Activated T-cell treated with anti-CD3 and anti-CD28 coated beads, Interleukin-2, amount 50 U/mL, for 72 hours (primary cell): ENCODE data around the gene CHD8. TPM values are rescaled to one million over a fixed set of nuclear protein-coding genes. Genes with fewer than 3 reads are reported as not detected.
"Not testable (repeated sequence)": the region's sequence is repeated elsewhere in the genome, so short reads cannot be mapped to it uniquely, and the experiment has no call there.

Experiments used
- ATAC-seq, 2 donors: fragments of 150-1000 bp; cut with Tn5 transposase; replicated peaks in 1 of 2; 2 replicates each; pipeline ENCODE4 v1.10.0; 2021; ENCODE audit warnings: moderate library complexity in 2 of 2, mild to moderate bottlenecking in 1 of 2
- DNase-seq, 2 donors: peaks; one replicate each; pipeline ENCODE4 v3.0.0; 2021 to 2022; ENCODE audit warnings: mixed read lengths in 1 of 2
- H3K27ac Mint-ChIP-seq: one replicate; pipeline ENCODE4 v1.8.0; 2022; ENCODE audit warnings: mild to moderate bottlenecking, moderate library complexity, mixed read lengths
- H3K27me3 Mint-ChIP-seq: one replicate; pipeline ENCODE4 v1.8.0; 2022; ENCODE audit warnings: low read depth, mixed read lengths
- H3K36me3 Mint-ChIP-seq, 2 donors: one replicate each; pipeline ENCODE4 v1.8.0; 2022; ENCODE audit warnings: mixed read lengths in 2 of 2, mild to moderate bottlenecking in 1 of 2; ENCODE audit not compliant: insufficient read depth in 2 of 2
- H3K4me1 Mint-ChIP-seq: one replicate; pipeline ENCODE4 v1.8.0; 2022; ENCODE audit warnings: low read depth, mixed read lengths
- H3K4me3 Mint-ChIP-seq, 2 donors: one replicate each; pipeline ENCODE4 v1.8.0; 2022; ENCODE audit warnings: mild to moderate bottlenecking in 2 of 2, mixed read lengths in 2 of 2, moderate library complexity in 2 of 2
- H3K9me3 Mint-ChIP-seq, 2 donors: one replicate each; pipeline ENCODE4 v1.8.0; 2022; ENCODE audit warnings: mixed read lengths in 2 of 2
- total RNA-seq, 2 donors: library from RNA; stranded (reverse); gene quantifications; one replicate each; pipeline ENCODE4 v1.2.3, GENCODE V29; 2022

Gene CHD8
- total RNA-seq, 2 donors from 2014 or later = 102 to 107 TPM

DNA sequence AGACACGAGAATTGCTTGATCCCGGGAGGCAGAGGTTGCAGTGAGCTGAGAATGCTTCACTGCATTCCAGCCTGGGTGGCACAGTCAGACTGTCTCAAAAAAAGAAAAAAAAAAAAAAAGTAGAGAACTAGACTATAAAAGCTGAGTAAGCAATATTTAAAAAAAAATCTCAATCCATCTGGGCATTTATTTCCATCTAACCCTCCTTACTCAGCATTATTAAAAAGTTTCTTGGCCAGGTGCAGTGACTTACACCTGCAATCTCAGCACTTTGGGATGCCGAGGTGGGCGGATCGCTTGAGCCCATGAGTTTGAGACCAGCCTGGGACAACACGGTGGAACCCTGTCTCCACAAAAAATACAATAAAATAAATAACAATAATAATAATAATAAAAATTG lies 76.6 kb downstream of the CHD8 start:
- H3K9me3 Mint-ChIP-seq = no peaks in the 10 kb centered on the region
- peaks cover 45% of the 10 kb centered on the region for H3K4me1 Mint-ChIP-seq
- DNase-seq (no peak), ATAC-seq (no peak)
- no peak overlapping the region for H3K4me3 Mint-ChIP-seq
- no peaks in the 10 kb centered on the region for H3K27me3 Mint-ChIP-seq
- H3K36me3 Mint-ChIP-seq = peaks cover 14 to 36% of the 10 kb centered on the region in 2 donors
- H3K27ac Mint-ChIP-seq = peak overlapping the region; percentile 38

DNA sequence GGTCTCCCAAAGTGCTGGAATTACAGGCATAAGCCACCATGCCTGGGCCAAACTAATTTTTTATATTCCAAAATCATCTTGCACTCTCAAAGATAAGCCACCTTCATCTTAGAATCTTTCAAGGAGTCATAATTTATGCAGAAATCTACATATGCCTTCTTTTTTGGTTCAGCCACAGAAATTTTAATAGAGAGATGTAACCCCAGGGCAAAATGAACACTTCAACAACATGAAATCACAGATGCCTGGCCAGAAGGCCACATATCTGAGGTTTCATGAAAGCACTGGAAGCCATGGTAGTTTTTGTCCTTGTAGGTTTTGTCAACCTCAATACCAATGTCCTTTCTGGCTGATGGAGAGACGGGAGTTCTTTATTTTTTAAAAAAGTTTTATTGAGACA lies 81.9 kb downstream of the CHD8 start:
- H3K27me3 Mint-ChIP-seq = no peaks in the 10 kb centered on the region
- no peaks in the 10 kb centered on the region for H3K9me3 Mint-ChIP-seq
- H3K36me3 Mint-ChIP-seq = peaks cover 10 to 38% of the 10 kb centered on the region in 2 donors
- ATAC-seq = no peak
- no peak overlapping the region for H3K4me3 Mint-ChIP-seq
- no peak overlapping the region for H3K27ac Mint-ChIP-seq
- no peak for DNase-seq
- H3K4me1 Mint-ChIP-seq = peaks cover 16% of the 10 kb centered on the region

DNA sequence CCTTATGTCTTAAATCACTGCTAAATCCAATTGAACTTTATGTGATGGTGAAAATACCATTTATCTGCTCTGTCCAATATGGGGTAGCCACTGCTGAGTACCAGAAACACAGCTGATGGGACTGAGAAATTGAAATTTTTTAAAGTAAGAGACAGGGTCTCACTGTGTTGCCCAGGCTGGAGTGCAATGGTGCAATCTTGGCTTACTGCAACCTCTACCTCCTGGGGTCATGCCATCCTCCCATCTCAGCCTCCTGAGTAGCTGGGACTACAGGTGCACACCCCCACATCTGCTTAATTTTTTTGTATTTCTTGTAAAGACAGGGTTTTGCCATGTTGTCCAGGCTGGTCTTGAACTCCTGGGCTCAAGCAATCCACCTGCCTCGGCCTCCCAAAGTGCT lies 83.1 kb downstream of the CHD8 start:
- ATAC-seq, H3K27ac Mint-ChIP-seq, H3K4me1 Mint-ChIP-seq, DNase-seq, H3K27me3 Mint-ChIP-seq, H3K4me3 Mint-ChIP-seq, H3K9me3 Mint-ChIP-seq: not testable (repeated sequence)
- H3K36me3 Mint-ChIP-seq = peaks cover 10 to 37% of the 10 kb centered on the region in 2 donors

DNA sequence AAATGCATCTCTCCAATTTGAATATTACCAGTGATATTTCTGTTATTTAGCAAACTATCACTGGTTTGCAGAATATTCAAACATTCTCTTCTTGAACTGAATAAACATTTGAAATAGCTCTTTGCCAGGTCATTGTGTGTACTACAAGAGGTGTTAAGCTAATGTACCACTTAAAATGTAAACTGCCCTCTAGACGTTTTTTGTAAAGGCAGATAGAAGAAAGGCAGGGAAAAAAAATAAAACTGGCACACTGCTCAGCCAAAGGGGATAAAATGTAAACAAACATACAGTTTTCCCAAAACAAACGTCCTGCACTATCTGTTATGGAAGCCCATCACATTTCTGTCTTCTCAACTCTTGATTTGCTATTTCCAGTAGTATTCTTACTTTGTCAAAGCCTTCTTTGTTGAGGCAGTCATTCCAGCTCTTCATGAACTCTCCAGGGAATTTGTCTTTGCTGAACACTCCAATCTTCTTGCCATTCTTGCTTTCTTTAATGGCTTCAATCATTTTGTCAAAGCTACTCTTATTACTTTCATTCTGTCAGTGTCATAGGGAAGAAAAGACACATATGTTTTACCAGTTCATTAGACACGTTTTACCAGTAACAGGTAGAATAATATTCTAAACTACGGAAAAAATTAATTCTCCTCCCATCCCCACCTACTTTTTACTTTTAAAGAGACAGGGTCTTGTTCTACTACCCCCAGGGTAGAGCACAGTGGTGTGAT lies 85.8 kb downstream of the CHD8 start:
- Mint-ChIP-seq H3K27me3 (no peaks in the 10 kb centered on the region), H3K27ac (no peak overlapping the region), H3K4me1 (peaks cover 7% of the 10 kb centered on the region), H3K4me3 (no peak overlapping the region), H3K9me3 (no peaks in the 10 kb centered on the region), H3K36me3 (peaks cover 10 to 40% of the 10 kb centered on the region in 2 donors)
- DNase-seq (no peak), ATAC-seq (no peak)

DNA sequence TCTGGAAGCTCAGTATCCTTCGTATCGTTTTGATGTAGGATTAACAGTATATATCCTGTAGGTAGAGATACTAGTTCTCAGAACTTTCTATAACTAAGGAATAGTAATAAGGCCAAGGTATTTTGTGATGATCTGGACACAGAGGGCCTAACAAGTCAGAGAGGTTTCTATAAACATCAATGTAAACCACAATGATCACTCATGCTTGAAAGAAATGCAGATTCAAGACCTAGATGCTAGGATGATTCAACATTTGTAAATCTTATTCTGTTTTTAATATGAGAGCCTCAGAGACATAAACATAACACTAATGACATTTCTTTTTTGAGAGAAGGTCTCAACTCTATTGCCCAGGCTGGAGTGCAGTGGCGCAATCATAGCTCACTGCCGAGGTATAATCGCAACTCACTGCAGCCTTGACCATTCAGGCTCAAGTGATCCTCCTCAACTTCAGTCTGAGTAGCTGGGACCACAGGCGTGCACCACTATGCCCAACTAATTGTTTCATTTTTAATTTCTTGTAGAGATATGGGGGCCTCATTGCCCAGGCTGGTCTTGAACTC lies 88.3 kb downstream of the CHD8 start:
- DNase-seq (no peak), ATAC-seq (no peak)
- H3K9me3 Mint-ChIP-seq = no peaks in the 10 kb centered on the region
- H3K36me3 Mint-ChIP-seq = peaks cover 11 to 51% of the 10 kb centered on the region in 2 donors
- H3K4me3 Mint-ChIP-seq = no peak overlapping the region
- H3K27me3 Mint-ChIP-seq = no peaks in the 10 kb centered on the region
- peak overlapping the region; percentile 7 for H3K27ac Mint-ChIP-seq
- H3K4me1 Mint-ChIP-seq = peaks cover 7% of the 10 kb centered on the region

DNA sequence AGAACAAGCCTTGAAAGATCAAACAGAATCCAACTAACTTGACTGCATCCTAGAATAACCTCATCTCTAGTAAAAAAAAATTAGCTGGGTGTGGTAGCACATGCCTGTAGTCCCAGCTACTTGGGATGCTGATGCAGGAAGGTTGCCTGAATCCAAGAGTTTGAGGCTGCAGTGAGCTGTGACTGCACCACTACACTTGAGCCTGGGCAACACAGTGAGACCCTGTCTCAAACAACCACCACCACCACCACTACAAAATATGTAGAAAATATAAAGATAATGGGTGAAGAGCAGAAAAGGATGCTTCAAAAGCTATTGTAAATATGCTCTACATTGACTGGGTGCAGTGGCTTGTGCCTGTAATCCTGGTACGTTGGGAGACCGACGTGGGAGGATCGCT lies 99.4 kb downstream of the CHD8 start:
- H3K4me3 Mint-ChIP-seq = no peak overlapping the region
- H3K4me1 Mint-ChIP-seq = no peaks in the 10 kb centered on the region
- no peaks in the 10 kb centered on the region for H3K9me3 Mint-ChIP-seq
- no peak for ATAC-seq
- DNase-seq = no peak
- peaks cover 22 to 69% of the 10 kb centered on the region in 2 donors for H3K36me3 Mint-ChIP-seq
- H3K27me3 Mint-ChIP-seq = no peaks in the 10 kb centered on the region
- peak overlapping the region; percentile 82 for H3K27ac Mint-ChIP-seq

DNA sequence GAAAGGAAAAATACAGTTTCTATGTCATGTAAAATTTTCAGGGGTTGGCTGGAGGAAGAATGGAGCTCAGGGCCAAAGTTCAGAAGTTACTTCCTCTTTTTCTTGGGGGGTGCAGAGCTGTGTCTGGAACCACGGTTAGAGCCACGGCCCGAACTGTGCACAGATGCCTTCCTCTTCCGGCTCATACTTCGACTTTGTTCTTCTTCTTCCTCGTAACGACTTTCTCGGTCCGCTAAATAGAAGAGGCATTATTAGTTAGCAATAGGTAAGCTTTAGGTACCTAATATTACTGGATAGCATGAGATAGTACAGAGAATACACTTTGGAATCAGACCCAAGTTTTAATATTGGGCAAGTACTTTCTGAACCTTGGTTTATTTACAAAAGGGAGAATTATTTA lies 103.3 kb downstream of the CHD8 start:
- no peaks in the 10 kb centered on the region for H3K27me3 Mint-ChIP-seq
- DNase-seq = no peak
- H3K4me1 Mint-ChIP-seq = no peaks in the 10 kb centered on the region
- H3K4me3 Mint-ChIP-seq = no peak overlapping the region
- ATAC-seq = no peak
- peak overlapping the region; percentile 62 for H3K27ac Mint-ChIP-seq
- no peaks in the 10 kb centered on the region for H3K9me3 Mint-ChIP-seq
- peaks cover 17 to 50% of the 10 kb centered on the region in 2 donors for H3K36me3 Mint-ChIP-seq

DNA sequence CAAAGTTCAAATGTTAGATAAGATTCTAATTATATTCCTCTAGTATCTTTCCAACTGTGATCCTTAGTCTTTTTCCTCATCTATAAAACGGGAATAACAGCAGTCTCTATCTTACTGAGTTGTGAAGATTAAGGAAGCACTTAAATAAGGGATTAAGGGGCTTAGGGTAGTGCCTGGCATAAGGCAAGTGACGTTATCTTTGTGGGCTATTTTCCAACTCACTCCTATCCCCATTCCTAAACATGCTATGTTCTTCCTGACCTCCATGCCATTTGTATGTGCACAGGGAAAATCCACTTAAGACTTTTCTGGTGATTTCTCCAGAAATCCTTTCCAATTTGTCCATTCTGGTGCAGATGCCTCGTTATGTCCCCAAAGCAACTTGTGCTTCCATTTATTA lies 105.4 kb downstream of the CHD8 start:
- peak overlapping the region; percentile 17 for H3K27ac Mint-ChIP-seq
- peaks cover 13 to 35% of the 10 kb centered on the region in 2 donors for H3K36me3 Mint-ChIP-seq
- no peaks in the 10 kb centered on the region for H3K4me1 Mint-ChIP-seq
- H3K4me3 Mint-ChIP-seq = no peak overlapping the region
- DNase-seq = no peak
- H3K9me3 Mint-ChIP-seq = no peaks in the 10 kb centered on the region
- H3K27me3 Mint-ChIP-seq = no peaks in the 10 kb centered on the region
- ATAC-seq = no peak

DNA sequence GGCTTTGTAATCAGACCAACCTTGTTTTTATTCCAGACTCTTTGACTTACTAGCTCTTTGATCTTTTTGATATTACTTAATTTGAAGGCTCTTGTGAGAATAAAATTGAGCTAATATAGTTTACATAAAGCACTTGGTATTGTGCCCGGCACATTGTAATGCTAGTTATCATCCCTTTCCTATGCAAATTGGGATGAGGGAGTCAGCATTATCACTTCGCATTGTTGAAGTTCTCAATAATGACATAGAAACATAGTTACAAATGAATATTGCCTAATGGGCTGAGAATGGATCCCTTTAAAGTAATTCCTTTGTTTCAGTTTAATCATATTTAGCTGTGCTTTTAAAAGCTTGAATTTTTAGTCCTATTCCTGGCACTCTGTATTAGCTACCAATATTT lies 108.7 kb downstream of the CHD8 start:
- no peaks in the 10 kb centered on the region for H3K27me3 Mint-ChIP-seq
- no peak for ATAC-seq
- no peak for DNase-seq

DNA sequence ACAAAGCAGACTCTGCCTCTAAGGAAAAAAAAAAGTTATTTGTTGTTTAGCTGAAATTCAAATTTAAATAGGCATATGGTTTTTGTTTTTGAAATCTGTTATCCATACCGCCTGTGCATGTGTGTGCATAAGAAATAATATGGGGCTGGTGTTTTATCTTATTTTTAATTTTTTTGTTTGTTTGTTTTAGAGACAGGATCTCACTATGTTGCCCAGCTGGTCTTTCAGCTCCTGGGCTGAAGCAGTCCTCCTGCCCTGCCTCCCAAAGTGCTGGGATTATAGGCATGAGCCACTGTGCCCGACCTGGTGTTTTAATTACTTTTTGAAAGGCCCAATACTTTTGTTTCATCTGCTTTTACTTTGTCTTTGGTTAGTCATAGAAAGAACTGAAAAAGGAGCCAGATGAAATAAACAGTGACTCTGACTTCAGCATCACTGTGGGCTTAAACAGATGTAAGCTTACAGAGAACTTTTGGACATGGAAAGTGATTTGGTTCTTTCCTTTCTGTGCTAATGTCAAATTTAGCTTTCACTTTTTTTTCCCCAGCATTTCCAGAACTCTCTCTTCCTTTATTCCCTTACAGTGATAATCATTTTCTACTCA lies 109.3 kb downstream of the CHD8 start:
- no peaks in the 10 kb centered on the region for H3K27me3 Mint-ChIP-seq
- no peak overlapping the region for H3K27ac Mint-ChIP-seq
- peak in 1 of 2 donors; percentile 26 for ATAC-seq
- no peak for DNase-seq
- no peaks in the 10 kb centered on the region for H3K9me3 Mint-ChIP-seq
- no peaks in the 10 kb centered on the region for H3K4me1 Mint-ChIP-seq
- peaks cover 0 to 3% of the 10 kb centered on the region in 2 donors for H3K36me3 Mint-ChIP-seq
- H3K4me3 Mint-ChIP-seq = no peak overlapping the region

More for the DNA sequence above, 108.7 kb downstream of the CHD8 start:
- Mint-ChIP-seq H3K4me3 (no peak overlapping the region), H3K9me3 (no peaks in the 10 kb centered on the region), H3K36me3 (peaks cover 2 to 8% of the 10 kb centered on the region in 2 donors), H3K27ac (no peak overlapping the region), H3K4me1 (no peaks in the 10 kb centered on the region)

DNA sequence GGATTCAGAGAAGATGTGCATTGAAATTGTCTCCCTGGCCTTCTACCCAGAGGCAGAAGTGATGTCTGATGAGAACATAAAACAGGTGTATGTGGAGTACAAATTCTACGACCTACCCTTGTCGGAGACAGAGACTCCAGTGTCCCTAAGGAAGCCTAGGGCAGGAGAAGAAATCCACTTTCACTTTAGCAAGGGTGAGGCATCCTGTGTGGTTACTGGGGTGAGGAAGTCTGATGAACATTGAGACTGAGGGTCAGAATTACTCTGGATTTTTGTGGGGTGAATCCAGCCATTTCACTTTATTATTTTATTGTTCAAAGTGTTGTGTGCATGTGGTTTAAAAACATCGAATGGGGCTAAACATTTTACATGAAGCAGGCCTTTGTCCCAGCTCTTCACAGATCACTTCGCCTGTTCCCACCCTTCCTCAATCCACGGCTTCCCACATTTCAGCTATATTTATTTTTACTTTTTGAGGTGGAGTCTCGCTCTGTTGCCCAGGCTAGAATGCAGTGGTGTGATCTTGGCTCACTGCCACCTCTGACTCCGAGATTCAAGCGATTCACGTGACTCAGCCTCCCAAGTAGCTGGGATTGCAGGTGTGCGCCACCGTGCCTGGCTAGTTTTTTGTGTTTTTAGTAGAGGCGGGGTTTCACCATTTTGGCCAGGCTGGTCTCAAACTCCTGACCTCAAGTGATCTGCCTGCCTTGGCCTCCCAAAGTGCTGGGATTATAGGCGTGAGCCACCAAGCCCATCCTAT lies 112.7 kb downstream of the CHD8 start:
- Mint-ChIP-seq H3K36me3 (no peaks in the 10 kb centered on the region), H3K4me3 (no peak overlapping the region), H3K4me1 (no peaks in the 10 kb centered on the region), H3K9me3 (no peaks in the 10 kb centered on the region), H3K27ac (no peak overlapping the region), H3K27me3 (no peaks in the 10 kb centered on the region)
- ATAC-seq (no peak), DNase-seq (no peak)
